NCI-H82 (cell line): ENCODE data around the gene MTM1.
A peak's percentile ranks its signal among the peaks of the same experiment; 100 is the strongest.

ENCODE experiments used
- DNase-seq: peaks from one replicate; lab custom pipeline; 2025; lab: John Stamatoyannopoulos, UW

Gene MTM1

GRCh38 chrX:150568320-150569154 lies at the start of gene MTM1:
MTM1 (plus strand) TSS chrX:150568621; CDS start chrX:150592615, 23,994 bp downstream.
- DNase-seq = peak; percentile 98

GRCh38 chrX:150522494-150522893 lies 45.9 kb upstream of the MTM1 start:
- no peak for DNase-seq

GRCh38 chrX:150525061-150525919 lies 43.1 kb upstream of the MTM1 start:
- DNase-seq = no peak

- no peak for DNase-seq
Measured at GRCh38 chrX:150526692-150527091, 41.7 kb upstream of the MTM1 start.

- DNase-seq = no peak
Measured at GRCh38 chrX:150527108-150527507, 41.3 kb upstream of the MTM1 start.

- DNase-seq = no peak
Measured at GRCh38 chrX:150529587-150529986, 38.8 kb upstream of the MTM1 start.

DNA sequence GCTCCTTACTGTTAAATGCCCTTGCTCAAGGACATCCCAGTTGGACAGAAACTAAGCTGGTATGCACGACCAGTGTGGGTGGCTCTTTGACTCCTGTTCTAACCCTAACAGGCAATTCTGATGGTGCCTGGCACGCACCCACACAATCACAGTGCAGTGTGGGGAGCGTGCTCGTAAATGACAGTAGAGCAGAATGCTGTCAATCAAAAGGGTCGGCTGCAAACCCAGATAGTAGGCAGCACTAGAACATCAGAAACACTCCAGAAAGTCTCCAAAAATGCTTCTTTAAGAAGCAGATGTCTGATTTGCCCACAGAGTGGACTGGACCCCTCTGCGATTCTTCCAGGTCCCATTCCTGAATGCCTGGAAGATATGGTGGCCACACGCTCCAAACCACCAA lies 37.6 kb upstream of the MTM1 start:
- DNase-seq = no peak

DNA sequence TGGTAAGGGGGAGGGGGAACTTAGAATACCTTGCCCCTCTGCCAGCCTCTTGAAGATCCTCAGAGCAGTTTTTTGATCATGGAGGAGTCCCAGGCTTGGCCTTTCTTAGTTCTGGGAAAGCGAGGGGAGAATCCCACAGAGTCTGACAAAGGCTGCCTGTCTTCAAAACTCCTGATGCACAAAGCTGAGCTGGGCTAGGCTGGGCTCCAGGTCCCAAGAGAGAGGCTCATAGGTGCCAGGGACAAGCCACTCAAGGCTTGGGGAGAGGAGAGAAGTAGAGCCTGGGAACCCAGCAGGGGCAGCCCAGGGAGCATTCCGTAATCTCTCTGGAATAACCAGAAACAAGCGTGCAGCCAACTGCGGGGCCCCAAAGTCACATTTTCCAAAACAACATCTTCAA lies 37.0 kb upstream of the MTM1 start:
- no peak for DNase-seq

DNA sequence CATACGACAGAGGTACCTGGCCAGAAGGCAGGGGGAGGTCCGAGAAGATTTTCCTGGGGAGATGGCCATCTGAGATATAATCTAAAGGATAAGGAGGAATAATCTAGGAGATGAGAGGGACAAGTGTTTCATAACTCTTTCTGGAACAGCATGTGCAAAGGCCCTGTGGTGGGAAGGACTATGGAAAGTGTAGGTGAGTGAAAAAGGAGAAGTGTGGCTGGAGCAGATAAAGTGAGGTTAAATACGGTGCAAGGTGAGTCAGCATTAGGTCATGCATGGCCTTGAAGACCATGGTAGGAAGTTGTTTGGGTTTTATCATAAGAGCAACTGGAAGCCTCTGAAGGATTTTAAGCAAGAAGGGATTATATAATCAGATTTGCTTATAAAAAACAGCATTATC lies 34.6 kb upstream of the MTM1 start:
- no peak for DNase-seq

DNA sequence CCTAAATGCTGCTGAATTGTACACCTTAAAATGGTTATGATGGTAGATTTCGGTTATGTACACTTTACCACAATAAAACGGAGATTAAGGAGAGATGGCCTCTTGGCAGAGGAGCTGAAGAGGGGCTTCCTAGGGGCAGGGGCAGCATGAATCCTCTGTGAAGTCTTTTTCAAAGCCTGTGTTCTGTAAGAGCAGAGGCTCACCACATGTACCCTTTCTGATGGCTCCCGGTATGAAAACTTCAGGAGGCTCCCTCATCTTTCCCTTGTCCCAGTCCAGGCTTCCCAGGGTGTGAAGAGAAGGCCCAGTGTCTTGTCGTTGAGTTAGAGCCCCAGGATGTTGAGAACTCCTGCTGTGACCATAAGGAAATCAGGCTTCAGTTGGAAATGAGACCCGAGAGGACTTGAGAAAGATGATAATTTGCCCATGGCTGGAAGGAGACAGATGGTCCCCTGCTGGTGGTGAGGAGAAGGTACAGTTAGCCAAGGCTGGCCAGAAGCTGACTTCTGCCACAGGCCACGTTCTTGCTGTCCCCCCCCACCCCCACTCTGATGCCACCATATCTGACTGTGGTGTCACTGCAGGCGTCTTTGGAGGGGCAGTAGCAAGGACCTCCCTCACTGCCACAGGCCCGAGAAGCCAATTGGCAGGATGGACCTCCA lies 31.8 kb upstream of the MTM1 start:
- DNase-seq = no peak

- no peak for DNase-seq
Measured at GRCh38 chrX:150537851-150538250, 30.6 kb upstream of the MTM1 start.

GRCh38 chrX:150540965-150541364 lies 27.5 kb upstream of the MTM1 start:
- DNase-seq = peak; percentile 15

- no peak for DNase-seq
Measured at GRCh38 chrX:150542846-150543229, 25.6 kb upstream of the MTM1 start.

DNA sequence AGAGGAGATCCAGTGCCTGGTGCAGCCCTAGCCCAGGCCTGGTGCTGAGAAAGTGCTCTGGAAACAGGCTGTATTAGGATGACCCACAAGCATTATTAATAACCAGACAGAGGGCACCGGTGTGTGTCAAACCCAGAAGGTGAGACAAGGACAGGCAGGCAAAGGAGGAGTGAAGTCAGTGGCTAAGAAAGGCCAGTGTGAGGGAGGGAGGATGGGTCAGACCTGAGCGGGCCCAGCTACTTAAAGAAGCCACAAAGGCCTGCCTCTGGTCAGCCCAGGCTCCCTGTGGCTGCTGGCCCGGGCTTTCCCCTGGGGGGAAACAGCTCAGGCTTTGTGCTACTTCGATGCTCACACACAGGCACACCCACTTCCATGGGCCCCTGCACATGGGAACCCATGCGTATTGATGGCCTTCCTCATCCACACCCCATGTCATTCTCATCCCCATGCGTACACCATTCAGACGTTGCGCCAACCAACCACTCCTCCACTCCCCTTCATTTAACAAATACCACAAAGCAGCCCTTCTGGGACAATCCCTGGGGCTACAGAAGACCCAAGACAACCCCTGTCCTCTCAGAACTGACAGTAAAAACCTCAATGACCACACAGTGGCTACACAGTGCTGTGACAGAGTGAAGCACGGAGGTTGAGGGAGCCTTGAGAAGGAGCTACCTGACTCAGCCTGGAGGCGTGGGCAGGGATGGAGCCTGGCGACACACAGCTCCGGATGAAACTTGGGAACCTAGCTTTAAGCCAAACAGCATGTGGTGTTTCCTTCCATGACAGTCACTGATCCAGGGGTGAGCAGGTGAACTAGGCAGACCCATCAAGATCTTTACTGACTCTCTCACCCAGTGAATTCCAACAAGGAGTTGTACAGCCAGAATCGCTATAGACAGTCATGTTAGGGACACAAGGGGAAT lies 24.9 kb upstream of the MTM1 start:
- DNase-seq = no peak

GRCh38 chrX:150544222-150544787 lies 24.1 kb upstream of the MTM1 start:
- no peak for DNase-seq

GRCh38 chrX:150544835-150545770 lies 23.3 kb upstream of the MTM1 start:
- no peak for DNase-seq

DNA sequence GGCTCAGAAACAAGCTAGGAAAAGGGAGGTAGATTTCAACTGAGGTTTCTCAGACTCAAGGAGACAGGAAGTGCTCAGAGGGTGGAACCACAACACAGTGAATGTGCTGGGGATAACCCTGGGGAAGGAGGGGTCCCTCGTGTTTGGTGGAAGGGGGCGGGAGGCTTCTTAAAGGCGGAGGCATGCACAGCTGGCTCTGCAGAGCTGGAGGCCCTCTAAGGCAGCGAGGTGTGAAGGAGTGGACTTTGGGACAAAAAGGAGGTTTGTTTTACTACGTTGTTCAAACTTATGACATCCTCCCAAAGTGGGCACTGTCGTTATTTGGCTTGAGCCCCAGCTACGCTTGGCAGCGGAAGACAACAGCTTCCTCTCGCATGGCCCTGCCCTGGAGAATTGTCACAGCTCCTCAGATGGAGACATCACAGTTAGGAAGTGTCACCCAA lies 21.7 kb upstream of the MTM1 start:
- DNase-seq = no peak

- no peak for DNase-seq
Measured at GRCh38 chrX:150547375-150548115, 20.9 kb upstream of the MTM1 start.

- no peak for DNase-seq
Measured at GRCh38 chrX:150548251-150548650, 20.2 kb upstream of the MTM1 start.
